Ovary (tissue), 3 donors: ENCODE measurements around the gene INCENP.

Experiments
- POLR2A ChIP-seq: fragments of 450-650 bp; IDR thresholded peaks from one replicate; pipeline ENCODE4 v1.6.1; 2017; ENCODE audit warnings: antibody characterized with exemption, mild to moderate bottlenecking, moderate library complexity
- TF ChIP-seq, protein P1 (sequence below), 3 donors: fragments of 450-650 bp in 2 of 3; fragments of 200-600 bp in 1 of 3; IDR thresholded peaks; one replicate each; pipeline versions ENCODE4 v1.5.1 to v1.8.0; 2016 to 2022; ENCODE audit warnings: antibody characterized with exemption in 3 of 3, mild to moderate bottlenecking in 1 of 3
- donor health status: DM: no; HTN: no; CAD: no.

DNA sequence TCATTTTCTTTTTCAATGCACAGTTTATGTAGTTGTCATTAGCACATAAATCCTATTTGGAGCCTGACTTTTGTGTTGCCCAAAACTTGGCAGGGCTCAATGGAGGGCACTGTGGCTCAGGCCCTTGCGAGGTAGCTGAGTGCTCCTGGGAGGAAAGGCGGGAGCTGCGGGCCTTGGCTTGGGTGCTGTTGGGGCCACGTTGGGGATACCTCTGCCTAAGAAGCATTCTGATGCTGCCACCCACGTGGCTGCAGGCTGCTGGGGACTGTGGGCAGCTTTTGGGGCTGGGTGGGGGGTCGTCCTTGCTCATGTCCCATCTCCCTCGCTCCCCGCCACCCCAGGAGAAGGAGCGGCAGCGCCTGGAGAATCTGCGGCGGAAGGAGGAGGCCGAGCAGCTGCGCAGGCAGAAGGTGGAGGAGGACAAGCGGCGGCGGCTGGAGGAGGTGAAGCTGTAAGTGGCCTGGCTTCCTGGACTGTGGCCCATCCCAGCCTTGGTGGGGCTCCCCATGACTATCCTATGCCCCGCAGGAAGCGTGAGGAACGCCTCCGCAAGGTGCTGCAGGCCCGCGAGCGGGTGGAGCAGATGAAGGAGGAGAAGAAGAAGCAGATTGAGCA is 20.9 kb downstream of the INCENP start:
- TF ChIP-seq, protein P1, sequence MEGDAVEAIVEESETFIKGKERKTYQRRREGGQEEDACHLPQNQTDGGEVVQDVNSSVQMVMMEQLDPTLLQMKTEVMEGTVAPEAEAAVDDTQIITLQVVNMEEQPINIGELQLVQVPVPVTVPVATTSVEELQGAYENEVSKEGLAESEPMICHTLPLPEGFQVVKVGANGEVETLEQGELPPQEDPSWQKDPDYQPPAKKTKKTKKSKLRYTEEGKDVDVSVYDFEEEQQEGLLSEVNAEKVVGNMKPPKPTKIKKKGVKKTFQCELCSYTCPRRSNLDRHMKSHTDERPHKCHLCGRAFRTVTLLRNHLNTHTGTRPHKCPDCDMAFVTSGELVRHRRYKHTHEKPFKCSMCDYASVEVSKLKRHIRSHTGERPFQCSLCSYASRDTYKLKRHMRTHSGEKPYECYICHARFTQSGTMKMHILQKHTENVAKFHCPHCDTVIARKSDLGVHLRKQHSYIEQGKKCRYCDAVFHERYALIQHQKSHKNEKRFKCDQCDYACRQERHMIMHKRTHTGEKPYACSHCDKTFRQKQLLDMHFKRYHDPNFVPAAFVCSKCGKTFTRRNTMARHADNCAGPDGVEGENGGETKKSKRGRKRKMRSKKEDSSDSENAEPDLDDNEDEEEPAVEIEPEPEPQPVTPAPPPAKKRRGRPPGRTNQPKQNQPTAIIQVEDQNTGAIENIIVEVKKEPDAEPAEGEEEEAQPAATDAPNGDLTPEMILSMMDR (IDR thresholded peaks at IDR 0.05): no peak
- no peak for TF ChIP-seq POLR2A
